HL-60/S4 treated with phorbol 12-myristate 13-acetate at 8.2 ng/mL for 4 days and 3 days (cell line): Measurements from ENCODE around the gene SLC22A7.

Source experiments
- in situ Hi-C: fragments of 300-500 bp; cut with MboI; formaldehyde crosslinking; loops from 2 replicates; pipeline ENCODE4 v1.15.0; 2022; ENCODE audit warnings: low sequenced_read_pairs

SLC22A7 gene

GRCh38 chr6:43280234-43280633 lies 17.8 kb upstream of the SLC22A7 start:
- in situ Hi-C loops, result no loop called here

- in situ Hi-C loops, result no loop called here
These were observed 16.0 kb upstream of the SLC22A7 start for GRCh38 chr6:43282060-43282459.

- in situ Hi-C loops, result no loop called here
These were observed 15.2 kb upstream of the SLC22A7 start for GRCh38 chr6:43282636-43283513.

GRCh38 chr6:43283514-43283901 lies 14.6 kb upstream of the SLC22A7 start:
- in situ Hi-C loops, result no loop called here

GRCh38 chr6:43283905-43284304 lies 14.2 kb upstream of the SLC22A7 start:
- in situ Hi-C loops, result no loop called here

GRCh38 chr6:43284991-43285781 lies 12.9 kb upstream of the SLC22A7 start:
- in situ Hi-C loops, result no loop called here

- in situ Hi-C loops, result no loop called here
These were observed 12.2 kb upstream of the SLC22A7 start for GRCh38 chr6:43285832-43286231.

- in situ Hi-C loops, result no loop called here
These were observed 11.5 kb upstream of the SLC22A7 start for GRCh38 chr6:43286456-43286979.

- in situ Hi-C loops, result no loop called here
These were observed 10.9 kb upstream of the SLC22A7 start for GRCh38 chr6:43286980-43287716.

- in situ Hi-C loops, result no loop called here
These were observed 10.1 kb upstream of the SLC22A7 start for GRCh38 chr6:43287717-43288679.

GRCh38 chr6:43290339-43290904 lies 7.6 kb upstream of the SLC22A7 start:
- in situ Hi-C loops, result no loop called here

- in situ Hi-C loops, result no loop called here
These were observed 7.1 kb upstream of the SLC22A7 start for GRCh38 chr6:43290905-43291355.

- in situ Hi-C loops, result no loop called here
These were observed 6.4 kb upstream of the SLC22A7 start for GRCh38 chr6:43291708-43292107.

- in situ Hi-C loops, result no loop called here
These were observed 5.7 kb upstream of the SLC22A7 start for GRCh38 chr6:43292341-43292740.

- in situ Hi-C loops, result no loop called here
These were observed 5.2 kb upstream of the SLC22A7 start for GRCh38 chr6:43292763-43293318.

GRCh38 chr6:43293698-43294097 lies 4.4 kb upstream of the SLC22A7 start:
- in situ Hi-C loops, result no loop called here

- in situ Hi-C loops, result no loop called here
These were observed 3.5 kb upstream of the SLC22A7 start for GRCh38 chr6:43294536-43294935.

GRCh38 chr6:43295456-43295855 lies 2.6 kb upstream of the SLC22A7 start:
- in situ Hi-C loops, result no loop called here

- in situ Hi-C loops, result no loop called here
These were observed 1.1 kb upstream of the SLC22A7 start for GRCh38 chr6:43296780-43297497.
